ENCODE measurements around the gene DENND2A.
"Not testable (repeated sequence)": the region's sequence is repeated elsewhere in the genome, so short reads cannot be mapped to it uniquely, and the experiment has no call there.

The DENND2A gene

GRCh38 chr7:140637400-140637799, 3.2 kb downstream of the DENND2A start:
- Histone ChIP-seq H3K27ac (ENCODE audit: low read length) (no peak overlapping the region), H3K4me1 (ENCODE audit: control insufficient read depth, insufficient read depth, low read length) (peaks cover 8% of the 10 kb centered on the region; the same call in 1 of the 2 replicates), H3K27me3 (ENCODE audit: control insufficient read depth, insufficient read depth, low read length) (peaks cover 2% of the 10 kb centered on the region; the same call in 1 of the 2 replicates), H3K4me3 (ENCODE audit: low read length) (no peak overlapping the region), H3K36me3 (ENCODE audit: control insufficient read depth, insufficient read depth, low read length) (no peaks in the 10 kb centered on the region), H3K9me3 (ENCODE audit: control insufficient read depth, insufficient read depth, low read length) (no peaks in the 10 kb centered on the region)
- no CpG with 5 or more reads among the region's 3 CpGs for WGBS (ENCODE audit: insufficient coverage, insufficient read length)
- no peak for DNase-seq (ENCODE audit: low read depth, low spot score)

DNA sequence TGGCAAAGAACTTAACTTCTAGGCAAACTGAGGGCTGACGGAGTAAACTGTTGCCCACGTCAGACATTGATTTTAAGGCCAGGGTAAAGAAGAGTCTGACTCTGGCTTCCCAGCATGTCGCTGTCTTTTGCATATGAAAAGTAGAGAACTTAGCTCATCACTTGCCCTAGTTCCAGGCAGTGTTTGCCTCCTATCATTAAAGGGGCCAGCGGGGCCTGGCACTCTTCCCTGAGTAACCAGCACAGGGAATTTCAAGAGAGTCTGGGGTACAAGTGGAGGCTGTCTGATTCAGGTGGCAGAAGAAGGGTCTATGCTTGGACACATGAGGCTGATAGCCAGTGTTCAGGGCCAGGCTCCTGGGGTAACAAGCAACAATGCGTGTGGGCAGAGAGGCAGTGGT, 4.8 kb downstream of the DENND2A start:
- Histone ChIP-seq H3K4me1 (ENCODE audit: control insufficient read depth, insufficient read depth, low read length) (peaks cover 8% of the 10 kb centered on the region; the same call in 1 of the 2 replicates), H3K27me3 (ENCODE audit: control insufficient read depth, insufficient read depth, low read length) (no peaks in the 10 kb centered on the region), H3K4me3 (ENCODE audit: low read length) (no peak overlapping the region), H3K36me3 (ENCODE audit: control insufficient read depth, insufficient read depth, low read length) (no peaks in the 10 kb centered on the region), H3K27ac (ENCODE audit: low read length) (no peak overlapping the region), H3K9me3 (ENCODE audit: control insufficient read depth, insufficient read depth, low read length) (no peaks in the 10 kb centered on the region)
- WGBS (ENCODE audit: insufficient coverage, insufficient read length), result no CpG with 5 or more reads among the region's 5 CpGs
- no peak for DNase-seq (ENCODE audit: low read depth, low spot score)

- no peaks in the 10 kb centered on the region for H3K36me3 ChIP-seq (ENCODE audit: control insufficient read depth, insufficient read depth, low read length)
- no peak overlapping the region for H3K27ac ChIP-seq (ENCODE audit: low read length)
- H3K27me3 ChIP-seq (ENCODE audit: control insufficient read depth, insufficient read depth, low read length), result no peaks in the 10 kb centered on the region
- no peak overlapping the region for H3K4me3 ChIP-seq (ENCODE audit: low read length)
- WGBS (ENCODE audit: insufficient coverage, insufficient read length), result no CpG with 5 or more reads among the region's 5 CpGs
- DNase-seq (ENCODE audit: low read depth, low spot score), result no peak
- no peaks in the 10 kb centered on the region for H3K9me3 ChIP-seq (ENCODE audit: control insufficient read depth, insufficient read depth, low read length)
- H3K4me1 ChIP-seq (ENCODE audit: control insufficient read depth, insufficient read depth, low read length), result peaks cover 8% of the 10 kb centered on the region; the same call in 1 of the 2 replicates
These were observed 5.3 kb downstream of the DENND2A start for GRCh38 chr7:140635345-140635744.

- Histone ChIP-seq H3K27me3 (ENCODE audit: control insufficient read depth, insufficient read depth, low read length) (no peaks in the 10 kb centered on the region), H3K4me3 (ENCODE audit: low read length) (no peak overlapping the region), H3K9me3 (ENCODE audit: control insufficient read depth, insufficient read depth, low read length) (no peaks in the 10 kb centered on the region), H3K4me1 (ENCODE audit: control insufficient read depth, insufficient read depth, low read length) (peaks cover 8% of the 10 kb centered on the region; the same call in 1 of the 2 replicates), H3K36me3 (ENCODE audit: control insufficient read depth, insufficient read depth, low read length) (no peaks in the 10 kb centered on the region), H3K27ac (ENCODE audit: low read length) (no peak overlapping the region)
- no peak for DNase-seq (ENCODE audit: low read depth, low spot score)
- no CpG with 5 or more reads among the region's 7 CpGs for WGBS (ENCODE audit: insufficient coverage, insufficient read length)
These were observed 9.0 kb downstream of the DENND2A start for GRCh38 chr7:140631602-140632001.

DNA sequence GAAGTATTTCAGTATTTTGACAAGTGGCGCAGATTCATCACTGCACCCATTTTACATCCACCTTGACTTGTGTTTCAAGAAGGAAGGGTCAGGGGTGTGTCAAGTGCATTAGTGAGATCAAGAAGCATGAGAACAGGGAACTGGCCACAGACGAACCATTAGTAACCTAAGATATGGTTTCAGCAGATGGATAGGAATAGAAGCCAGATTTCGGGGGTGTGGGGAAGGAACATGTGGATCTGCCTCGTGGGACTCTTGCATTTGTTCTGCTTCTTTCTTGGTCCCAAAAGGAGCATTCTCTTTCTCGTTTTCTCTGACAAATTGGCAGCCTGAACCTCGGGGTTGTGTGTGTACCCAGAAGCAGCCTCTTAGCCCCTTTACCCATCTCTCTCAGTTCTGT, 9.6 kb downstream of the DENND2A start:
- no peak overlapping the region for H3K4me3 ChIP-seq (ENCODE audit: low read length)
- H3K27me3 ChIP-seq (ENCODE audit: control insufficient read depth, insufficient read depth, low read length), result no peaks in the 10 kb centered on the region
- H3K9me3 ChIP-seq (ENCODE audit: control insufficient read depth, insufficient read depth, low read length), result no peaks in the 10 kb centered on the region

GRCh38 chr7:140625908-140626868, 14.4 kb downstream of the DENND2A start:
- no CpG with 5 or more reads among the region's 17 CpGs for WGBS (ENCODE audit: insufficient coverage, insufficient read length)
- DNase-seq (ENCODE audit: low read depth, low spot score), result no peak
- Histone ChIP-seq H3K4me1 (ENCODE audit: control insufficient read depth, insufficient read depth, low read length) (peaks cover 8% of the 10 kb centered on the region; the same call in 1 of the 2 replicates), H3K4me3 (ENCODE audit: low read length) (no peak overlapping the region), H3K36me3 (ENCODE audit: control insufficient read depth, insufficient read depth, low read length) (no peaks in the 10 kb centered on the region), H3K27me3 (ENCODE audit: control insufficient read depth, insufficient read depth, low read length) (no peaks in the 10 kb centered on the region), H3K9me3 (ENCODE audit: control insufficient read depth, insufficient read depth, low read length) (no peaks in the 10 kb centered on the region), H3K27ac (ENCODE audit: low read length) (no peak overlapping the region)

More for the DNA sequence above, 9.6 kb downstream of the DENND2A start:
- Histone ChIP-seq H3K4me1 (ENCODE audit: control insufficient read depth, insufficient read depth, low read length) (peaks cover 9% of the 10 kb centered on the region; the same call in 1 of the 2 replicates), H3K36me3 (ENCODE audit: control insufficient read depth, insufficient read depth, low read length) (no peaks in the 10 kb centered on the region), H3K27ac (ENCODE audit: low read length) (no peak overlapping the region)
- no CpG with 5 or more reads among the region's 6 CpGs for WGBS (ENCODE audit: insufficient coverage, insufficient read length)
- DNase-seq (ENCODE audit: low read depth, low spot score), result no peak

DNA sequence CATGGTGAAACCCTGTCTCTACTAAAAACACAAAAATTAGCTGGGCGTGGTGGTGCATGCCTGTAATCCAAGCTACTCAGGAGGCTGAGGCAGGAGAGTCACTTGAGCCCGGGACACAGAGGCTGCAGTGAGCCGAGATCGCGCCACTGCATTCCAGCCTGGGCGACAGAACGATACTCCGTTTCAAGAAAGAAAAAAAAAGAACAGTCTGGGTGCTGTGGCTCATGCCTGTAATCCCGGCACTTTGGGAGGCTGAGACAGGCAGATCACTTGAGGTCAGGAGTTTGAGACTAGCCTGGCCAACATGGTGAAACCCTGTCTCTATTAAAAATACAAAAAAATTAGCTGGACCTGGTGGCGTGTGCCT, 15.4 kb downstream of the DENND2A start:
- not testable (repeated sequence) for H3K36me3 ChIP-seq (ENCODE audit: control insufficient read depth, insufficient read depth, low read length); H3K9me3 ChIP-seq (ENCODE audit: control insufficient read depth, insufficient read depth, low read length); H3K27me3 ChIP-seq (ENCODE audit: control insufficient read depth, insufficient read depth, low read length); H3K27ac ChIP-seq (ENCODE audit: low read length); DNase-seq (ENCODE audit: low read depth, low spot score); H3K4me1 ChIP-seq (ENCODE audit: control insufficient read depth, insufficient read depth, low read length); H3K4me3 ChIP-seq (ENCODE audit: low read length)
- WGBS (ENCODE audit: insufficient coverage, insufficient read length), result no CpG with 5 or more reads among the region's 10 CpGs

GRCh38 chr7:140624392-140625191, 16.0 kb downstream of the DENND2A start:
- 100% methylated on average over 1 of the region's 11 CpGs for WGBS (ENCODE audit: insufficient coverage, insufficient read length)
- no peaks in the 10 kb centered on the region for H3K27me3 ChIP-seq (ENCODE audit: control insufficient read depth, insufficient read depth, low read length)
- H3K9me3 ChIP-seq (ENCODE audit: control insufficient read depth, insufficient read depth, low read length), result no peaks in the 10 kb centered on the region
- H3K4me1 ChIP-seq (ENCODE audit: control insufficient read depth, insufficient read depth, low read length), result peaks cover 8% of the 10 kb centered on the region; the same call in 1 of the 2 replicates
- H3K36me3 ChIP-seq (ENCODE audit: control insufficient read depth, insufficient read depth, low read length), result no peaks in the 10 kb centered on the region
- H3K4me3 ChIP-seq (ENCODE audit: low read length), result no peak overlapping the region
- DNase-seq (ENCODE audit: low read depth, low spot score), result no peak
- H3K27ac ChIP-seq (ENCODE audit: low read length), result no peak overlapping the region

GRCh38 chr7:140623980-140624379, 16.6 kb downstream of the DENND2A start:
- Histone ChIP-seq H3K4me3 (ENCODE audit: low read length) (no peak overlapping the region), H3K4me1 (ENCODE audit: control insufficient read depth, insufficient read depth, low read length) (peaks cover 8% of the 10 kb centered on the region; the same call in 1 of the 2 replicates), H3K27me3 (ENCODE audit: control insufficient read depth, insufficient read depth, low read length) (no peaks in the 10 kb centered on the region), H3K36me3 (ENCODE audit: control insufficient read depth, insufficient read depth, low read length) (no peaks in the 10 kb centered on the region), H3K27ac (ENCODE audit: low read length) (no peak overlapping the region), H3K9me3 (ENCODE audit: control insufficient read depth, insufficient read depth, low read length) (no peaks in the 10 kb centered on the region)
- no CpG with 5 or more reads among the region's 6 CpGs for WGBS (ENCODE audit: insufficient coverage, insufficient read length)
- no peak for DNase-seq (ENCODE audit: low read depth, low spot score)

- WGBS (ENCODE audit: insufficient coverage, insufficient read length), result no CpG with 5 or more reads among the region's 7 CpGs
- Histone ChIP-seq H3K27me3 (ENCODE audit: control insufficient read depth, insufficient read depth, low read length) (no peaks in the 10 kb centered on the region), H3K27ac (ENCODE audit: low read length) (no peak overlapping the region), H3K4me1 (ENCODE audit: control insufficient read depth, insufficient read depth, low read length) (peaks cover 7% of the 10 kb centered on the region; the same call in 1 of the 2 replicates), H3K36me3 (ENCODE audit: control insufficient read depth, insufficient read depth, low read length) (no peaks in the 10 kb centered on the region), H3K9me3 (ENCODE audit: control insufficient read depth, insufficient read depth, low read length) (no peaks in the 10 kb centered on the region), H3K4me3 (ENCODE audit: low read length) (no peak overlapping the region)
- DNase-seq (ENCODE audit: low read depth, low spot score), result no peak
These were observed 19.1 kb downstream of the DENND2A start for GRCh38 chr7:140621401-140622021.

Measured in iPS DF 6.9 (cell line).